Measurements from ENCODE around the gene OCSTAMP.

DNA sequence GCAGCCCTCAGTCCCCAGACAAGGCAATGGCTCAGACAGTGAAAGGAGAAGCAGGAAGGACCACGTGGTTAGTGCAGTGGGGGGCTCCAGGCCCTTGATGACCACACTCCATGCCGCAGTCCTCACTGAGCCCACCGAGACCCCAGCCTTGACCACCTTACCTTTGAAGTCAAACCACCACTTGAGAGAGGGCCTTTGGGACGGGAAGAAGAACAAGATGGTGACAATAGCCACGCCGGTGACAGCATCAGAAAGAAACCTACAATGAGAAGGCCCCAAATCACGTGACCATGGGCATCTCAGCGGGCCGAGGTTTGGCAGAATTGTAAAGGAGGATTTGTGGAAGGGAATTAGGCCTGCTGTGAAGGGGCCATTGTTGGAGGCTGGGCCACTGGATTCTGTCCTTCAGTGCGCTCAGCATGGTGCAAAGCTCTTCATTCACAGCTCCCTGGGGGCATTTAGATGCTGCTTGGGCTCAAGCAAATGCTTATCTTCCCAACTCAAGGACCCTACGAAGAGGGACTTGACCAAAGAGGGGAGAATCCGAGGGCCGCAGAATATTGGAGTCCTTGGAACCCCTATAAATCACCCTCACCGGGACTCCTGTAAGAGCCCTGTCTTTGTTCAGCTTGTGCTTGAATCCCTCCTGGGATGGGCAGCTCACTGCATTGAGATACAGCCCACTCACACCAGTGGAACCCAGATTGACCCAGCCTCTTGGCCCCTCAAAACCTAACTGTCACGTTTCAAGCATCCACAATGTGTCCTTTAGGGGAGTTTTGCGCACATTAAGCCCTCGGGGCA lies 33.2 kb upstream of the OCSTAMP start:
- TF ChIP-seq EZH2 (IDR thresholded peaks at IDR 0.05; ENCODE audit: low read length), result no peak
- TF ChIP-seq CTCF (optimal IDR thresholded peaks at IDR 0.05 in 1 of 3, IDR thresholded peaks at IDR 0.05 in 1 of 3, conservative IDR thresholded peaks at IDR 0.05 in 1 of 3; ENCODE audit: extremely low read depth in 1 of 3, insufficient read depth in 2 of 3, low read length in 3 of 3), result no peak

All from keratinocyte (primary cell).